Astrocyte (in vitro differentiated cells and primary cell): ENCODE measurements around the gene CCDC57. TPM values are rescaled to one million over a fixed set of nuclear protein-coding genes. Genes with fewer than 3 reads are reported as not detected.

Experiments used
- DNase-seq: peaks from one replicate; pipeline ENCODE4 v3.0.0-alpha.2; 2010; ENCODE audit warnings: low read depth
- FAIRE-seq: peaks from 2 replicates; lab custom pipeline; 2011; peaks lifted over from hg19 to GRCh38; lab: Jason Lieb, UNC
- H2AFZ ChIP-seq: 2 replicates; pipeline ENCODE4 v1.6.0; 2012; ENCODE audit warnings: low read depth, low read length, inconsistent platforms
- H3K27ac ChIP-seq: 2 replicates; pipeline ENCODE4 v1.5.1; 2011; ENCODE audit warnings: low read depth, low read length, inconsistent platforms
- H3K27me3 ChIP-seq: 2 replicates; pipeline ENCODE4 v1.6.0; 2011; ENCODE audit warnings: low read length, inconsistent platforms; ENCODE audit not compliant: insufficient read depth
- H3K36me3 ChIP-seq: 2 replicates; pipeline ENCODE4 v1.5.1; 2011; ENCODE audit warnings: low read length, inconsistent platforms; ENCODE audit not compliant: insufficient read depth
- H3K4me1 ChIP-seq: 2 replicates; pipeline ENCODE4 v1.5.1; 2011; ENCODE audit warnings: low read length, inconsistent platforms; ENCODE audit not compliant: insufficient read depth
- H3K4me2 ChIP-seq: 2 replicates; pipeline ENCODE4 v1.6.0; 2012; ENCODE audit warnings: low read length, inconsistent platforms
- H3K4me3 ChIP-seq: 2 replicates; pipeline ENCODE4 v1.5.1; 2011; ENCODE audit warnings: low read depth, mild to moderate bottlenecking, low read length, inconsistent platforms; ENCODE audit not compliant: insufficient read depth
- H3K79me2 ChIP-seq: 2 replicates; pipeline ENCODE4 v1.6.0; 2012; ENCODE audit warnings: mild to moderate bottlenecking, low read length, inconsistent platforms; ENCODE audit not compliant: insufficient read depth
- H3K9ac ChIP-seq: 2 replicates; pipeline ENCODE4 v1.6.0; 2012; ENCODE audit warnings: mild to moderate bottlenecking, low read length, inconsistent platforms
- H3K9me3 ChIP-seq: 2 replicates; pipeline ENCODE4 v1.5.1; 2012; ENCODE audit warnings: low read depth, mild to moderate bottlenecking, low read length, inconsistent platforms; ENCODE audit not compliant: insufficient read depth
- H4K20me1 ChIP-seq: 2 replicates; pipeline ENCODE4 v1.6.0; 2012; ENCODE audit warnings: low read length, inconsistent platforms; ENCODE audit not compliant: insufficient read depth
- H3K27ac Mint-ChIP-seq: one replicate; pipeline ENCODE4 v1.8.0; 2021; ENCODE audit warnings: mild to moderate bottlenecking, mixed read lengths; ENCODE audit not compliant: unreplicated experiment
- H3K27me3 Mint-ChIP-seq: one replicate; pipeline ENCODE4 v1.8.0; 2021; ENCODE audit warnings: low read depth, mixed read lengths; ENCODE audit not compliant: unreplicated experiment
- H3K36me3 Mint-ChIP-seq: one replicate; pipeline ENCODE4 v1.8.0; 2021; ENCODE audit warnings: low read depth, mixed read lengths; ENCODE audit not compliant: unreplicated experiment
- H3K4me1 Mint-ChIP-seq: one replicate; pipeline ENCODE4 v1.8.0; 2021; ENCODE audit warnings: low read depth, mixed read lengths; ENCODE audit not compliant: unreplicated experiment
- H3K4me3 Mint-ChIP-seq: one replicate; pipeline ENCODE4 v1.8.0; 2021; ENCODE audit warnings: mild to moderate bottlenecking, moderate library complexity, mixed read lengths; ENCODE audit not compliant: unreplicated experiment
- H3K9me3 Mint-ChIP-seq: one replicate; pipeline ENCODE4 v1.8.0; 2021; ENCODE audit warnings: mild to moderate bottlenecking, mixed read lengths; ENCODE audit not compliant: unreplicated experiment
- EZH2 ChIP-seq: IDR thresholded peaks from 2 replicates; pipeline ENCODE4 v1.6.1; 2012; ENCODE audit warnings: mild to moderate bottlenecking, low read length, inconsistent platforms; ENCODE audit not compliant: insufficient read depth
- total RNA-seq: library from RNA; stranded (reverse); gene quantifications from 2 replicates; pipeline ENCODE4 v1.2.1, GENCODE V29; 2021
- TF ChIP-seq, protein P1 (sequence below): IDR thresholded peaks from 2 replicates; pipeline ENCODE4 v1.5.1; 2011; ENCODE audit warnings: low read depth, mild to moderate bottlenecking, inconsistent platforms, low read length, moderate library complexity; ENCODE audit not compliant: insufficient read depth

Gene CCDC57
- total RNA-seq, 1 donor from 2014 or later, result 20.4 TPM

DNA sequence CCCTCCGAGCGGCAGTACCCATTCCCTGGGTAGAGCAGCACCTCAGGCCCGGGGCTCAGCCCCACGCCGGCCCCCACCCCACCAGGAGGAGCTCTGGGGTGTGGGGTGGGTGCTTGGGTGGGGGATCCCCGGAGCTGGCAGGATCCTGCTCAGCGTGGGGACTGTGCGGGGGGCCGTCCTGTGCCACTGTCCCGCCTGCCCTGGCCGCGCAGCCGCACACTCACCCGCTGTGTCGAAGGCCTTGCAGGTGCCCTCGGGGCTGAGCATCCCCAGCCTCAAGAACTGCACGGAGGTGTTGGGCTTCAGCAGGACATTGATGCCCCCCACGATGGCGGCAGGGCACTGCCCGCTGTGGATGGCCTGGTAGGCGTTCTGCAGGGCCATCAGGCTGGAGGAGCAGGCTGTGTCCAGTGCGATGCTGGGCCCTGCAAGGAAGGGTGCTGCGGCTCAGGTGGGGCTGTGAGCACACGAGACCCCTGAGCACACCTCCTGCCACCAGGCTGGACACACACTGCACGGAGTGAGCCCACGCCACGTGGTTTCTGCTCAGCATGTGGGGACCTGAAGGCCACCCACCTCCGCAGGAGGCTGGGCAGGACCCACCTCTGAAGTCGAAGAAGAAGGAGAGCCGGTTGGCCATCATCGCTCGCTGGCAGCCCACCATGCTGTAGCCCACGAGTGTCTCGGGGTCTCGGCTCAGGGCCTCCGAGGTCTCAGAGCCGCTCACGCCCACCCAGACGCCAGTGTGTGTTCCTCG, 119.5 kb downstream of the CCDC57 start:
- Mint-ChIP-seq H3K27me3 (no peaks in the 10 kb centered on the region), H3K9me3 (no peaks in the 10 kb centered on the region), H3K4me1 (no peaks in the 10 kb centered on the region), H3K27ac (no peak overlapping the region), H3K4me3 (no peak overlapping the region), H3K36me3 (no peaks in the 10 kb centered on the region)
- H3K27ac ChIP-seq, result no peak overlapping the region
- no peak for TF ChIP-seq EZH2
- TF ChIP-seq, protein P1, sequence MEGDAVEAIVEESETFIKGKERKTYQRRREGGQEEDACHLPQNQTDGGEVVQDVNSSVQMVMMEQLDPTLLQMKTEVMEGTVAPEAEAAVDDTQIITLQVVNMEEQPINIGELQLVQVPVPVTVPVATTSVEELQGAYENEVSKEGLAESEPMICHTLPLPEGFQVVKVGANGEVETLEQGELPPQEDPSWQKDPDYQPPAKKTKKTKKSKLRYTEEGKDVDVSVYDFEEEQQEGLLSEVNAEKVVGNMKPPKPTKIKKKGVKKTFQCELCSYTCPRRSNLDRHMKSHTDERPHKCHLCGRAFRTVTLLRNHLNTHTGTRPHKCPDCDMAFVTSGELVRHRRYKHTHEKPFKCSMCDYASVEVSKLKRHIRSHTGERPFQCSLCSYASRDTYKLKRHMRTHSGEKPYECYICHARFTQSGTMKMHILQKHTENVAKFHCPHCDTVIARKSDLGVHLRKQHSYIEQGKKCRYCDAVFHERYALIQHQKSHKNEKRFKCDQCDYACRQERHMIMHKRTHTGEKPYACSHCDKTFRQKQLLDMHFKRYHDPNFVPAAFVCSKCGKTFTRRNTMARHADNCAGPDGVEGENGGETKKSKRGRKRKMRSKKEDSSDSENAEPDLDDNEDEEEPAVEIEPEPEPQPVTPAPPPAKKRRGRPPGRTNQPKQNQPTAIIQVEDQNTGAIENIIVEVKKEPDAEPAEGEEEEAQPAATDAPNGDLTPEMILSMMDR, result no peak
- H4K20me1 ChIP-seq, result peaks cover 77% of the 10 kb centered on the region
- no peaks in the 10 kb centered on the region for H3K9me3 ChIP-seq
- no peak overlapping the region for H2AFZ ChIP-seq
- no peak overlapping the region for H3K4me2 ChIP-seq
- H3K4me1 ChIP-seq, result peaks cover 16% of the 10 kb centered on the region
- H3K27me3 ChIP-seq, result no peaks in the 10 kb centered on the region
- DNase-seq (no peak), FAIRE-seq (no peak)
- H3K4me3 ChIP-seq, result no peak overlapping the region
- peaks cover 62% of the 10 kb centered on the region for H3K79me2 ChIP-seq
- peaks cover 14% of the 10 kb centered on the region for H3K36me3 ChIP-seq
- H3K9ac ChIP-seq, result no peak overlapping the region

DNA sequence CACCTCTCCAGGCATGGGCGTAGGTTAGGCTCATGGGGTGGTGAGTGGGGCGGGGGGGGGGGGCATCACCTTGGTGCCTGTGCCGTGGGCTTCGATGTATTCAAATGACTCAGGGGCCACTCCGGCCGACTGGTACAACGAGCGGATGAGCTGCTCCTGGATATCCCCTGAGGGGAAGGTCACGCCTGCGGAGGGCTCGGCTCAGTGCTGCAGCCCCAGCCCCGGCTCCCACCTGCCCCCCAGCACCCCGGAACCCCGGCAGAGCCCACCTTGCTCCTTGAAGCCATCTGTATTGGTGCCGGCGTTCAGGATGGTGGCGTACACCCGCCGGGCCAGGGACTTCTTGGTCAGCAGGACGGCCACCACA, 120.0 kb downstream of the CCDC57 start:
- no peaks in the 10 kb centered on the region for H3K9me3 ChIP-seq
- H3K4me3 Mint-ChIP-seq, result no peak overlapping the region
- H4K20me1 ChIP-seq, result peaks cover 80% of the 10 kb centered on the region
- DNase-seq (no peak), FAIRE-seq (no peak)
- H3K27me3 ChIP-seq, result no peaks in the 10 kb centered on the region
- peaks cover 58% of the 10 kb centered on the region for H3K79me2 ChIP-seq
- no peak overlapping the region for H3K9ac ChIP-seq
- no peak overlapping the region for H3K4me3 ChIP-seq
- no peak overlapping the region for H3K4me2 ChIP-seq
- no peak overlapping the region for H2AFZ ChIP-seq
- TF ChIP-seq, protein P1, result no peak
- TF ChIP-seq EZH2, result no peak
- H3K4me1 ChIP-seq, result peaks cover 16% of the 10 kb centered on the region
- no peaks in the 10 kb centered on the region for H3K4me1 Mint-ChIP-seq
- H3K27me3 Mint-ChIP-seq, result no peaks in the 10 kb centered on the region
- H3K9me3 Mint-ChIP-seq, result no peaks in the 10 kb centered on the region
- peaks cover 16% of the 10 kb centered on the region for H3K36me3 ChIP-seq
- no peak overlapping the region for H3K27ac Mint-ChIP-seq
- H3K36me3 Mint-ChIP-seq, result no peaks in the 10 kb centered on the region
- H3K27ac ChIP-seq, result no peak overlapping the region

DNA sequence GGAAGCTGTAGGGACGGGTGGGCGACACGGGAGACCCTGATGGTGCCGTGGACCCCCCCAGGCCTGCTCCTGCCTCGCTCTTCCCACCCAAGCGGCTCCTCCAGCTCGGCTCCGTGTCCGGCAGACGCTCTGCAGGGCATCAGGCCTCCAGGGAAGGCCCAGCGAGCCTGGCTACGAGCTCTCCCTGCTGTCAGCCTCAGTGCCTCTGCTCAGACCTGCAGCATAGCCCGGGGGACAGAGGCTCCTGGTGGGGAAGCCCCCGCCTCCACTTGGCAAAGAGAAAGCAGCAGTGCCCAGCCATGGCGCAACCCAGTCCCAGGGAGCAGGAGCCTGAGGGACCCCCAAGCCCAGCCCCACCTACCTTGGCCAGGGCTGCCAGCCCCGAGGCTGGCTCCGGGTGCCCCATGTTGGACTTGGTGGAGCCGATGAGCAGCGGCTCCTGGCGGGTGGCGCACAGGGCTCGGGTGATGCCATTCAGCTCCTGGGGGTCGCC, 120.5 kb downstream of the CCDC57 start:
- H3K9me3 ChIP-seq, result no peaks in the 10 kb centered on the region
- no peak overlapping the region for H2AFZ ChIP-seq
- no peak overlapping the region for H3K27ac ChIP-seq
- no peak overlapping the region for H3K4me2 ChIP-seq
- FAIRE-seq (no peak), DNase-seq (no peak)
- no peak overlapping the region for H3K27ac Mint-ChIP-seq
- peaks cover 16% of the 10 kb centered on the region for H3K4me1 ChIP-seq
- peaks cover 83% of the 10 kb centered on the region for H4K20me1 ChIP-seq
- no peak overlapping the region for H3K4me3 ChIP-seq
- H3K27me3 ChIP-seq, result no peaks in the 10 kb centered on the region
- H3K4me1 Mint-ChIP-seq, result no peaks in the 10 kb centered on the region
- H3K9me3 Mint-ChIP-seq, result no peaks in the 10 kb centered on the region
- TF ChIP-seq EZH2, result no peak
- TF ChIP-seq, protein P1, result no peak
- H3K36me3 Mint-ChIP-seq, result no peaks in the 10 kb centered on the region
- no peak overlapping the region for H3K4me3 Mint-ChIP-seq
- H3K27me3 Mint-ChIP-seq, result no peaks in the 10 kb centered on the region
- peaks cover 16% of the 10 kb centered on the region for H3K36me3 ChIP-seq
- H3K79me2 ChIP-seq, result peaks cover 53% of the 10 kb centered on the region
- no peak overlapping the region for H3K9ac ChIP-seq
